A673 (cell line): ENCODE measurements around the gene HS3ST5.

ENCODE experiments used
- CTCF ChIP-seq: fragments of 300-800, 200-600 bp; sonication (generic); conservative IDR thresholded peaks from 2 replicates; pipeline ENCODE4 v1.5.1; 2017; ENCODE audit warnings: low read depth, mild to moderate bottlenecking, antibody characterized with exemption, low read length, moderate library complexity, mixed read lengths
- EZH2 ChIP-seq: fragments of 200-600 bp; sonication (generic); IDR thresholded peaks from 2 replicates; pipeline ENCODE4 v1.6.1; 2017; ENCODE audit warnings: borderline replicate concordance, low read depth, mild to moderate bottlenecking, mixed read lengths, antibody characterized with exemption, low read length; ENCODE audit not compliant: poor library complexity, severe bottlenecking

- TF ChIP-seq CTCF = no peak
- TF ChIP-seq EZH2 = no peak
Observed at GRCh38 chr6:114276783-114277182, 66.0 kb downstream of the HS3ST5 start.
